Natural killer cell (primary cell): ENCODE measurements around the gene NGFR. TPM values are rescaled to one million over a fixed set of nuclear protein-coding genes. Genes with fewer than 3 reads are reported as not detected.

Experiments used
- ATAC-seq, 3 donors: fragments of 150-1000 bp in 2 of 3; fragments of 200-7000 bp in 1 of 3; cut with Tn5 transposase; 1 replicate in 1 of 3; 2 replicates in 2 of 3; pipeline ENCODE4 v1.10.0; 2021; ENCODE audit warnings: mild to moderate bottlenecking in 2 of 3, moderate library complexity in 2 of 3
- DNase-seq, 2 donors: peaks; one replicate each; pipeline versions ENCODE4 v3.0.0 to v3.0.0-alpha.2; 2013 to 2021; ENCODE audit warnings: mixed read lengths in 1 of 2
- H3K27ac ChIP-seq: one replicate; pipeline ENCODE4 v1.5.1; 2013; ENCODE audit warnings: mild to moderate bottlenecking, low read length
- H3K27me3 ChIP-seq: one replicate; pipeline ENCODE4 v1.6.1; 2013; ENCODE audit warnings: low read length; ENCODE audit not compliant: control insufficient read depth, insufficient read depth
- H3K36me3 ChIP-seq: one replicate; pipeline ENCODE4 v1.6.1; 2013; ENCODE audit warnings: low read length; ENCODE audit not compliant: control insufficient read depth, insufficient read depth
- H3K4me1 ChIP-seq: one replicate; pipeline ENCODE4 v1.6.1; 2013; ENCODE audit warnings: low read length; ENCODE audit not compliant: control insufficient read depth, insufficient read depth
- H3K4me3 ChIP-seq: one replicate; pipeline ENCODE4 v1.5.1; 2013; ENCODE audit warnings: low read length
- H3K9me3 ChIP-seq: one replicate; pipeline ENCODE4 v1.6.1; 2013; ENCODE audit warnings: low read length; ENCODE audit not compliant: control insufficient read depth, insufficient read depth
- H3K27ac Mint-ChIP-seq, 2 donors: one replicate each; pipeline ENCODE4 v1.8.0; 2022; ENCODE audit warnings: mild to moderate bottlenecking in 2 of 2, mixed read lengths in 2 of 2, moderate library complexity in 1 of 2
- H3K27me3 Mint-ChIP-seq, 2 donors: one replicate each; pipeline ENCODE4 v1.8.0; 2022; ENCODE audit warnings: low read depth in 2 of 2, mixed read lengths in 2 of 2
- H3K36me3 Mint-ChIP-seq: one replicate; pipeline ENCODE4 v1.8.0; 2022; ENCODE audit warnings: mixed read lengths
- H3K4me1 Mint-ChIP-seq, 2 donors: one replicate each; pipeline ENCODE4 v1.8.0; 2022; ENCODE audit warnings: mixed read lengths in 2 of 2
- H3K4me3 Mint-ChIP-seq: one replicate; pipeline ENCODE4 v1.8.0; 2022; ENCODE audit warnings: mild to moderate bottlenecking, moderate library complexity, mixed read lengths
- H3K9me3 Mint-ChIP-seq, 2 donors: one replicate each; pipeline ENCODE4 v1.8.0; 2022; ENCODE audit warnings: mixed read lengths in 2 of 2
- CTCF ChIP-seq: fragments of 200-600 bp; IDR thresholded peaks from one replicate; pipeline ENCODE4 v1.8.0; 2022; ENCODE audit warnings: antibody characterized with exemption
- whole genome bisulfite sequencing: methylation state at CpG from one replicate; pipeline ENCODE4 v1.1.7; 2013; ENCODE audit warnings: missing lambda C conversion rate; ENCODE audit not compliant: insufficient coverage; 5-methylcytosine and 5-hydroxymethylcytosine counted together
- intact Hi-C: fragments of 100-400 bp; cut with micrococcal nuclease; formaldehyde crosslinking; loops from one replicate; pipeline ENCODE4 v1.14.2; 2022
- total RNA-seq, 4 donors: library from RNA; stranded (reverse); fragments of 120-200 nt in 1 of 4; gene quantifications; one replicate each; pipeline versions ENCODE4 v1.2.3 to v1.2.4, GENCODE V29; 2013 to 2022

Gene NGFR
- total RNA-seq, 3 donors from 2014 or later (not counting 1 experiment from before 2014, with no cell fraction given) = 0.91 to 1.8 (median 1.2) TPM

- peaks cover 18 to 19% of the 10 kb centered on the region in 2 donors for H3K27me3 Mint-ChIP-seq
- no peak for DNase-seq
- H3K27ac Mint-ChIP-seq = no peak overlapping the region
- WGBS = 86% methylated on average over 5 of the region's 5 CpGs
- peaks cover 32 to 51% of the 10 kb centered on the region in 2 donors for H3K4me1 Mint-ChIP-seq
- H3K36me3 ChIP-seq = no peaks in the 10 kb centered on the region
- no peak overlapping the region for H3K27ac ChIP-seq
- H3K4me1 ChIP-seq = peaks cover 25% of the 10 kb centered on the region
- ATAC-seq = no peak
- intact Hi-C loops = no loop called here
- no peaks in the 10 kb centered on the region for H3K36me3 Mint-ChIP-seq
- H3K9me3 ChIP-seq = no peaks in the 10 kb centered on the region
- H3K9me3 Mint-ChIP-seq = no peaks in the 10 kb centered on the region
- no peaks in the 10 kb centered on the region for H3K27me3 ChIP-seq
- H3K4me3 Mint-ChIP-seq = no peak overlapping the region
- H3K4me3 ChIP-seq = no peak overlapping the region
- no peak for TF ChIP-seq CTCF
Measured at GRCh38 chr17:49454050-49454449, 41.0 kb upstream of the NGFR start.

- Mint-ChIP-seq H3K27me3 (peaks cover 18 to 25% of the 10 kb centered on the region in 2 donors), H3K4me3 (no peak overlapping the region), H3K4me1 (peaks cover 28 to 47% of the 10 kb centered on the region in 2 donors), H3K27ac (no peak overlapping the region), H3K9me3 (no peaks in the 10 kb centered on the region), H3K36me3 (no peaks in the 10 kb centered on the region)
- Histone ChIP-seq H3K4me3 (no peak overlapping the region), H3K4me1 (peaks cover 24% of the 10 kb centered on the region), H3K27me3 (no peaks in the 10 kb centered on the region), H3K36me3 (no peaks in the 10 kb centered on the region), H3K9me3 (no peaks in the 10 kb centered on the region), H3K27ac (no peak overlapping the region)
- DNase-seq (no peak), ATAC-seq (no peak)
- TF ChIP-seq CTCF = no peak
- intact Hi-C loops = no loop called here
- WGBS = 88% methylated on average over 5 of the region's 9 CpGs
Measured at GRCh38 chr17:49455272-49455861, 39.7 kb upstream of the NGFR start.

- no peaks in the 10 kb centered on the region for H3K9me3 ChIP-seq
- Mint-ChIP-seq H3K27me3 (peaks cover 18 to 29% of the 10 kb centered on the region in 2 donors), H3K36me3 (no peaks in the 10 kb centered on the region), H3K27ac (no peak overlapping the region), H3K4me3 (no peak overlapping the region), H3K4me1 (peaks cover 19 to 37% of the 10 kb centered on the region in 2 donors), H3K9me3 (no peaks in the 10 kb centered on the region)
- no peak overlapping the region for H3K4me3 ChIP-seq
- intact Hi-C loops = no loop called here
- ATAC-seq (no peak), DNase-seq (no peak)
- no peak overlapping the region for H3K27ac ChIP-seq
- peaks cover 14% of the 10 kb centered on the region for H3K4me1 ChIP-seq
- no peaks in the 10 kb centered on the region for H3K36me3 ChIP-seq
- TF ChIP-seq CTCF = no peak
- H3K27me3 ChIP-seq = no peaks in the 10 kb centered on the region
- 17% methylated on average over 5 of the region's 5 CpGs for WGBS
Measured at GRCh38 chr17:49456183-49456965, 38.7 kb upstream of the NGFR start.
